ENCODE measurements around the gene CFAP20. TPM values are rescaled to one million over a fixed set of nuclear protein-coding genes. Genes with fewer than 3 reads are reported as not detected.

CFAP20 gene
- total RNA-seq, 1 donor from 2014 or later = 41.4 TPM

DNA sequence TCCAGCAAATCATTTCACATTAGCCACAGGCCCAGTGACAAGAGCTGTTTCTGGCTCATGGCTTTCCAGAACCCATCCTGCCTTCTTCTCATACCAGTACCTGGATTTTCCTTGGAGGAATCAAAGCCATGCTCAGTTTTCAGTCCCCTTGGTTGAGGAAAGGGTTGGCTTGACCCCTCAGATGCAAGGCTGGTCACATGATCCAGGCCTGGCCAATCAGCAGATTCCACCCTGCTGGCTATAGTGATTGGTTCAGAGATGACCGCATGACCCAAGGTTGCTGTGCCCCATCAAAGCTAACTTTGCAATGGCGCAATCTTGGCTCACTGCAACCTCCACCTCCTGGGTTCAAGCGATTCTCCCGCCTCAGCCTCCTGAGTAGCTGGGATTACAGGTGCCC, 58.6 kb downstream of the CFAP20 start:
- TF ChIP-seq, protein P1, sequence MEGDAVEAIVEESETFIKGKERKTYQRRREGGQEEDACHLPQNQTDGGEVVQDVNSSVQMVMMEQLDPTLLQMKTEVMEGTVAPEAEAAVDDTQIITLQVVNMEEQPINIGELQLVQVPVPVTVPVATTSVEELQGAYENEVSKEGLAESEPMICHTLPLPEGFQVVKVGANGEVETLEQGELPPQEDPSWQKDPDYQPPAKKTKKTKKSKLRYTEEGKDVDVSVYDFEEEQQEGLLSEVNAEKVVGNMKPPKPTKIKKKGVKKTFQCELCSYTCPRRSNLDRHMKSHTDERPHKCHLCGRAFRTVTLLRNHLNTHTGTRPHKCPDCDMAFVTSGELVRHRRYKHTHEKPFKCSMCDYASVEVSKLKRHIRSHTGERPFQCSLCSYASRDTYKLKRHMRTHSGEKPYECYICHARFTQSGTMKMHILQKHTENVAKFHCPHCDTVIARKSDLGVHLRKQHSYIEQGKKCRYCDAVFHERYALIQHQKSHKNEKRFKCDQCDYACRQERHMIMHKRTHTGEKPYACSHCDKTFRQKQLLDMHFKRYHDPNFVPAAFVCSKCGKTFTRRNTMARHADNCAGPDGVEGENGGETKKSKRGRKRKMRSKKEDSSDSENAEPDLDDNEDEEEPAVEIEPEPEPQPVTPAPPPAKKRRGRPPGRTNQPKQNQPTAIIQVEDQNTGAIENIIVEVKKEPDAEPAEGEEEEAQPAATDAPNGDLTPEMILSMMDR (IDR thresholded peaks at IDR 0.05; ENCODE audit: unreplicated experiment) = no peak
- Mint-ChIP-seq H3K36me3 (no peaks in the 10 kb centered on the region), H3K27me3 (ENCODE audit: low read depth) (no peaks in the 10 kb centered on the region), H3K9me3 (no peaks in the 10 kb centered on the region), H3K4me3 (no peak overlapping the region), H3K27ac (no peak overlapping the region), H3K4me1 (no peaks in the 10 kb centered on the region)
- no peak for DNase-seq (ENCODE audit: low spot score in 2 of 2, unreplicated experiment in 2 of 2)

Other genes starting within 250 kb of the CFAP20 start
- 0.07 to 0.27 TPM (median 0.14 TPM) in 3 replicates for gene CNGB1, start 158.3 kb downstream of the CFAP20 start, total RNA-seq
- 13.5 to 16.5 TPM (median 15.0 TPM) in 3 replicates for gene ZNF319, start 128.7 kb downstream of the CFAP20 start, total RNA-seq
- gene USB1, start 128.0 kb downstream of the CFAP20 start, total RNA-seq = 34.5 to 38.3 TPM (median 36.3 TPM) in 3 replicates
- 16.2 to 17.8 TPM (median 16.3 TPM) in 3 replicates for gene MMP15, start 103.6 kb downstream of the CFAP20 start, total RNA-seq
- 76.8 to 80.9 TPM (median 79.3 TPM) in 3 replicates for gene CSNK2A2, start 68.7 kb upstream of the CFAP20 start, total RNA-seq
- not detected in 3 replicates for gene PRSS54, start 165.6 kb upstream of the CFAP20 start, total RNA-seq

Data from mesothelial cell of epicardium (in vitro differentiated cells).